ENCODE measurements around the gene MIPOL1.
"Not testable (repeated sequence)": the region's sequence is repeated elsewhere in the genome, so short reads cannot be mapped to it uniquely, and the experiment has no call there.

The MIPOL1 gene

DNA sequence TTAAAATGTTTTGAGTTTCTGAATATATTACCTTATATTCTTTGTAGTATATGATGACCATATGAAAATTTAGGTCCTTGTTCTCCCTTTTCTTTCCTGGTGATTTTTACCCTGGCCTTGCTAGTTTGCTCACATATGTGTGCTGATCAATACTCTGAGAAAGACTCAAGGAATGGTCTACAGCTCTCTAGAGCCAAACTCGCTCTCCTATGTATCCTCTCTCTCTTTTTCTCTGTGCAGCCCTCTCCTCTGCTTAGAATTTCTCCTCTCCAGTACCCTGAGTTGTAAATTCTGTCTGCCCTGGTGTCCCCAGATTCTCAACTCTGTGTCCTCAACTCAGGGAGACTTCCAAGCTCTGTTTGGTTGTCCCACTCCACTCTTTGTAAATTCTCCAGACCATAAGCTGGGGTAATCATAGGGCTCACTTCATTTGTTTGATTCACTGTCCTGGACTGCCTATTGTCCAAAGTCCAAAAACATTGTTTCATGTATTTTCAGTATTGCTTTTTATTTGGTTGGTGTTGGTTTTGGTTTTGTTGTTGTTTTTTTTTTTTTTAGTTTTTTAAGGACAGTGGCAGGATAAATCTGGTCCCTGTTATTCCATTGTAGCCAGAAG, 356.3 kb downstream of the MIPOL1 start:
- no peak for DNase-seq

- DNase-seq = not testable (repeated sequence)
Measured at GRCh38 chr14:37555596-37555995, 357.9 kb downstream of the MIPOL1 start.

DNA sequence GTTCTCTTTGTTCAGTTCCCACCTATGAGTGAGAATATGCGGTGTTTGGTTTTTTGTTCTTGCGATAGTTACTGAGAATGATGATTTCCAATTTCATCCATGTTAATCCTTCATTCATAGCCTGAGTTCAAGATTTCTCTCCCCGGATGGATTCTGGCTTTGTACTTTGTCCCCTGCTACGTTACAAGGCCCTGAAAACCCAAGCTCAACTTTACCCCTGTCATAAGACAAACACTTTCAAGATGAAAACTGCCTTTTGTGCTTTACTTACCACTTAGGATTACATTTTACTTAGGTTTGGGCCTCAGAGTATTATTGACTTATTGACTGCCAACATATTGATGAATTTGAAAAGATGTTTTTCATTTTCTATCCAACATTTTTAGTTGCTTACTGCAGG, 361.0 kb downstream of the MIPOL1 start:
- no peak for DNase-seq

GRCh38 chr14:37559386-37559785, 361.6 kb downstream of the MIPOL1 start:
- no peak for DNase-seq

GRCh38 chr14:37563189-37563588, 365.5 kb downstream of the MIPOL1 start:
- no peak for DNase-seq

GRCh38 chr14:37565550-37565949, 367.8 kb downstream of the MIPOL1 start:
- DNase-seq = no peak

GRCh38 chr14:37566811-37567371, 369.2 kb downstream of the MIPOL1 start:
- no peak for DNase-seq

- no peak for DNase-seq
Measured at GRCh38 chr14:37569729-37570128, 372.0 kb downstream of the MIPOL1 start.

DNA sequence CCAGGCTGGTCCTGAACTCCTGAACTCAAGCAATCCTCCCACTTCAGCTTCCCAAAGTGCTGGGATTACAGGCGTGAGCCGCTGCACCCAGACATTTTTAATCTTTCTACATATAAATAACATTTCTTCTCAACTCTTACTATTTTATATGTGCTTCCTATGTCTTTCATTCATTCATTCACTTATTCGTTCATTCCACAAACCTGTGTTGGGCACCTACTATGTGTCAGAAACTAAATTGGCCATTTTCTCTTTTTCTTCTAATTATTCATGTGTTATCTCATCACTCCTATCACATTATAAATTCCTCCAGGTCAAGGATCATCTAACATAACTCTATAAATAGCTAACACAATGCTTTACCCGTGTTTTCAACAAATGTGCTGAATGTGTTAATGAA, 373.7 kb downstream of the MIPOL1 start:
- DNase-seq = no peak

GRCh38 chr14:37573356-37573755, 375.6 kb downstream of the MIPOL1 start:
- DNase-seq = no peak

DNA sequence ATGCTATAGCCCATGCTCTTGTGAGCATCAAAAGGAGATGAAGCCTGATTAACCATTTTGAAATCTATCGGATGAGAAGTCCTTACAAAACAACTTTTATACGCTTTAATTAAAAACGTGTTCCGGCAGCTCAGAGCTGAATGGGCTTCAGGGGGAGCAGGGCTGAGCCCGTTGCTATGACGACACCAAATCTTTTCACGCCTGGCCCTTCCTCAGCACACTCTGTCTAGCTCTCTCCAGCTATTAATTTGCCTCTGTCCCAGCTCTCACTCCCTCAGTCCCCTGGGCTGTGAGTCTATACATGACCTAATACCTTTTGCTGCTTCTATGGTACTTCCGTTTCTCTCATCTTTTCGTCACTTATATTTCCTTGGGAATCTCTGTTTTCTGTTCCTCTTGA, 381.5 kb downstream of the MIPOL1 start:
- no peak for DNase-seq

DNA sequence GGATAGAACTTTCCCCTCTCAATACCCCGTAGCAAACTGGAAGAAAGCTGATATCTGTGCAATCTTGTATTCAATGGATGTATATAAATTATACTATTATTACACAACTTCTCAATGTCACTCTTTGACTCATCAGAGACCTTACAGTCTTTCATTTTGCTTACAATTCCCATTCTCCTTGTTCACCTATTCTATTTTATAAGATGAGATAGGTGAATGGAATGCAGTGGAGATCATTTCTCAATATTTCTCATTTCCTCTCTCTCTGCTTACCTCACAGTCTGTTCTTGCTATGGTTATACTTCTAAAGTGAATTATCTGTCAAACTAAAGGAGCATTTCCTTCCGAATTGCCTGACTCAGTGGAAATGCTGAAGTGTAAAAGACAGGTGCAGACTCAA, 382.4 kb downstream of the MIPOL1 start:
- no peak for DNase-seq

DNA sequence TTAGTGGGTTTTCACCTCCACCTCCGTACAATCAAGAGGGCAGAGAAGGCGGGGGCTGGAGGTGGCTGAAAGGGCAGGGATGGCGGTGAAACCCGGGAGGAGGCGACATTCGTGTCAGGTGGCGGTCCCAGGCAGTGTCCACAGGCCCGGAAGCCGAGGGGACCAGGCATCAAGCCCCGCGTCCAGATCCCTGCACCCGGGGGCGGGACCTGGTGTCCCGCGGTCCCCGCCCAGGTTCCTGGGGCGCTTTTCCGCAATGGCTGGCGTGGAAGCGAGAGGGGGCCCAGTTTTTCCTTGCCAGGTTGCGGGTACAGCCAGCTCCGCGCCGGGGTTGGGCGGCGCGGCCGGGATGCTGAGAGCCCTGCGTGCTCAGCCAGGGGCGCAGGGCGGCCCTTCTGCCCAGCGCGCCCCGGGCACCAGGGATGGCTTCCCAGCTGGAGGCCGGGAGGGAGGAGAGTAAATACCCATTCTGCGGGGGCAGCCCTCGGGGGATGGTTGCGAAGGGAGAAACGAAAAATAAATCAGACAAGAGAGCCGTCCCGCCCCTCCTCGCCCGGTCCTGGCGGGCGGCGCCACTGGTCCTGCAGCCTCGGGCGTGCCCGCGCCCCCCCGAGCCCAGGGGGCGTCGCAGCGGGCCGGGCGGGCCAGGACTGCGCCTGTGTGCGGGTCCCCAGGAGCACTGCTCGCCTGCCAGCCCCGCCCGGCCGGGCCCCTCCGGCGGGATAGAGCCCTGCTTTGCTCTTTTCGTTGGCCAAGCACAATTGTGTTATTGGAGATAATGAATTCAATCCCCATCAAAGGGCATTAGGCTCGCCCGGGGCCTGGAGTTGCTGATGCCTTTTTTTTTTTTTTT, 385.8 kb downstream of the MIPOL1 start:
- DNase-seq = no peak

- DNase-seq = no peak
Measured at GRCh38 chr14:37584211-37585100, 386.7 kb downstream of the MIPOL1 start.

GRCh38 chr14:37585101-37585511, 387.4 kb downstream of the MIPOL1 start:
- DNase-seq = no peak

DNA sequence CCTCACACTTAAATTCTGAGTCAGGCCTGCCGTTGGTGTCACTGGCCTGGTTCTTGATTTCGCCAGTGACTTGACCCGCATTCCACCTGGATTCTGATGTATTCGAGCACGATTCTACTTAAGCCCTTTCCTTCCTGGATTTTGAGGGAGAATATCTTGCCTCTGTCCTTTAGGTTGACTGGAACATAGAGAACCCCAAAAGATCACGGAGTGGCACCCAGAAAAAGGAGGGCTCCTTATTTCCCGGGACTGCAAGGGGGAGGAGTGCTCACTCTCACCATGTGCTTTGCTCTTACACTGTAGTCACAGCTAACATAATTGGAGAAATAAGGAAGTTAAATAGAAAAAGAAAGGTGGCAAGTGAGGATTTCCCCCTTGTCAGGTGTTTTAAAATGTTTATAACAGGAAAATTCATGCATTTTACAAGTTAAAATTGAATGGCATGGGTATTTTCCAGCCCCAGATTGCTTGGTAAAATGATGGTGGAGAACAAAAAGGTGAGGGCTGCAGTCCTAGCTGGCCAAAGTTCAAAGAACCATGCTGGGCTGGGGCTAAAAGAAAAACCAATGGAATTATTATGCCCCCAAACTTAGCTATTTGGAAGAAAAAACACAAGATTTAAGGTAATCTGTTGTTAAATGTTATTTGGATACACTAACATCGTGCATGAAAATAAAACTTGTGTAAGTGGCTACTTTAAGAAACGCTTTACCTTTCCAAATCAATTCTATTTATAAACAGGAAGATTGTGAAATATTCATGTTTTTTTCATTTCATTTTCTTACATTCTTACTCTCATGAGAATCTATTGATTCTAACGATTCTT, 388.4 kb downstream of the MIPOL1 start:
- DNase-seq = no peak

DNA sequence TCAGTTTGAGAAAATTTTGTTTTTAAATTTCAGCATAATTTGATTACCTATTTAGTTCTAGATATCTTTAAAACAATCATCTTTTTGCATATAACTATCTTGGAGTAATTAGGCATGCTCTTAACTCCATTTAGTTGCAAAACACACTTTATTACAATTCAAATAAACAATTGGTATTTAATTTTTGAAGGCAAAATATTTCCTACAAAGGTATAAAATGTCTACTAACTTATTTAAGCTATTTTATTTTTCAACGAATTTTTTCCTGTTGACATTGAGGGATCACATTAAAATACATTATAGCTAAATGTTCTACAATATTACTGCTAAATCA, 389.0 kb downstream of the MIPOL1 start:
- DNase-seq = no peak

DNA sequence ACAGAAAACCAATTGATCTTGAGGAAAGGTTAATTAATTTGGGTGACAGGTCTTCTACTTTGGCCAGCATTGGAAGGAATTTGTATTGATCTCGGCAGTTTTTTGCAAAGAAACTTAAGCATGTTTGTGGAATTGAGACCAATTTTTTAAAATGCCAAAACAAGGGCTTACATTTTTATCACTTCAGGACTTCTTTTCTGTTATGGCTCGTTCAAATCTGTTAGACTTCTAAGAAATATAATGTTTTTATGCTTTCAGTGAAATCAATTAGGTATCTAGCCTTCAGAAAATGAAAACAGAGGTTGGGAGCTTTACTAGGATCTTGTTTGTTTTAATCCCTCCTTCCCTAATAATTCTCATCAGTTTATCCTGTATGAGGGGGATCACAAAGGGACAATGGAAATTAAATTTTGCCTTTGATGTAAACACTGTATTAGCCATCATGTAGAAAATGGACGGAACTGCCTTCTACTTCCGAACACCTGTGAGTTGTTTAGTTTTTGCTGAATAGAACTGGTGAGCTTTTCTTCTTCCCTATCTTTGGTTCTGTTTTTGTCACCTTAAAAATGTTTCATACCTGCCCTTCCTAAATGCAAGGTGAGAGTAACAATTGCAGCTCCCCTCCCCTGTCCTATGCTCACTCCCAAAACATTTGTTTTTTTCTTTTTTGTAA, 389.5 kb downstream of the MIPOL1 start:
- DNase-seq = no peak

GRCh38 chr14:37587881-37588666, 390.3 kb downstream of the MIPOL1 start:
- no peak for DNase-seq

GRCh38 chr14:37588667-37588955, 390.9 kb downstream of the MIPOL1 start:
- no peak for DNase-seq

Measured in central memory CD4-positive, alpha-beta T cell (primary cell).